IMR-90 (cell line): ENCODE results near the gene PIGZ. TPM values are rescaled to one million over a fixed set of nuclear protein-coding genes. Genes with fewer than 3 reads are reported as not detected.
A peak's percentile ranks its signal among the peaks of the same experiment; 100 is the strongest.

Experiments used
- ATAC-seq: fragments of 200-7000 bp; cut with Tn5 transposase; 2 replicates; pipeline ENCODE4 v1.9.1; 2020; ENCODE audit warnings: low read depth, mild to moderate bottlenecking, moderate library complexity
- BruUV-seq: library from RNA; stranded (reverse); fragments of 400-500 nt; replicated peaks from 2 replicates; lab custom pipeline; 2021; lab: Mats Ljungman, UMichigan
- CTCF ChIA-PET: fragments of 300-600 bp; formaldehyde crosslinking; extraction: SDS; loops from one replicate; lab custom pipeline; 2021; ENCODE audit warnings: antibody characterized with exemption; lab: Yijun Ruan, JAX
- POLR2A ChIA-PET: fragments of 300-600 bp; sonication (Branson Sonifier 250); formaldehyde crosslinking; loops from one replicate; lab custom pipeline; 2022; ENCODE audit warnings: antibody characterized with exemption; ENCODE audit not compliant: unreplicated experiment; lab: Charles Lee
- DNase-seq: peaks from one replicate; pipeline ENCODE4 v3.0.0; 2013
- H2AFZ ChIP-seq: replicated peaks from 2 replicates; pipeline ENCODE3; 2013; ENCODE audit warnings: low read length, mild to moderate bottlenecking; ENCODE audit not compliant: poor library complexity
- H2AK5ac ChIP-seq: 2 replicates; pipeline ENCODE4 v1.6.1; 2013; ENCODE audit warnings: low read depth, low read length, inconsistent platforms
- H2AK9ac ChIP-seq: replicated peaks from 2 replicates; pipeline ENCODE3; 2013; ENCODE audit warnings: mild to moderate bottlenecking, low read depth, low read length, moderate library complexity; ENCODE audit not compliant: poor library complexity
- H2BK120ac ChIP-seq: 2 replicates; pipeline ENCODE4 v1.6.1; 2013; ENCODE audit warnings: low read depth, low read length, inconsistent platforms
- H2BK15ac ChIP-seq: 3 replicates; pipeline ENCODE4 v1.6.1; 2013; ENCODE audit warnings: low read depth, low read length, inconsistent platforms
- H2BK20ac ChIP-seq: 2 replicates; pipeline ENCODE4 v1.6.1; 2013; ENCODE audit warnings: low read depth, mild to moderate bottlenecking, inconsistent platforms, low read length, moderate library complexity
- H2BK5ac ChIP-seq: 2 replicates; pipeline ENCODE4 v1.6.1; 2013; ENCODE audit warnings: mild to moderate bottlenecking, low read depth, low read length, inconsistent platforms; ENCODE audit not compliant: poor library complexity, severe bottlenecking
- H3K14ac ChIP-seq: replicated peaks from 2 replicates; pipeline ENCODE4 v1.6.1; 2013; ENCODE audit warnings: low read depth, low read length, inconsistent platforms
- H3K18ac ChIP-seq: 2 replicates; pipeline ENCODE4 v1.6.1; 2013; ENCODE audit warnings: low read depth, low read length, control low read depth
- H3K23ac ChIP-seq: 2 replicates; pipeline ENCODE4 v1.6.1; 2013; ENCODE audit warnings: low read depth, low read length, inconsistent platforms
- H3K27ac ChIP-seq: 2 replicates; pipeline ENCODE4 v1.5.1; 2013; ENCODE audit warnings: mild to moderate bottlenecking, control low read depth, low read length; ENCODE audit not compliant: insufficient read depth
- H3K27me3 ChIP-seq: 2 replicates; pipeline ENCODE4 v1.6.1; 2013; ENCODE audit warnings: low read length; ENCODE audit not compliant: control insufficient read depth, insufficient read depth
- H3K36me3 ChIP-seq: 2 replicates; pipeline ENCODE4 v1.6.1; 2013; ENCODE audit warnings: low read length, mixed read lengths; ENCODE audit not compliant: control insufficient read depth, insufficient read depth
- H3K4ac ChIP-seq: 2 replicates; pipeline ENCODE4 v1.6.1; 2013; ENCODE audit warnings: low read depth, low read length, inconsistent platforms
- H3K4me1 ChIP-seq: 2 replicates; pipeline ENCODE4 v1.6.1; 2013; ENCODE audit warnings: low read length, mixed read lengths; ENCODE audit not compliant: control insufficient read depth, insufficient read depth
- H3K4me2 ChIP-seq: 2 replicates; pipeline ENCODE4 v1.6.1; 2013; ENCODE audit warnings: low read depth, mild to moderate bottlenecking, control low read depth, low read length, moderate library complexity
- H3K4me3 ChIP-seq: 2 replicates; pipeline ENCODE4 v1.5.1; 2013; ENCODE audit warnings: low read depth, mild to moderate bottlenecking, control low read depth, low read length, moderate library complexity; ENCODE audit not compliant: insufficient read depth
- H3K56ac ChIP-seq: 2 replicates; pipeline ENCODE4 v1.6.1; 2013; ENCODE audit warnings: low read length, inconsistent platforms; ENCODE audit not compliant: insufficient read depth; ENCODE audit errors: extremely low read depth
- H3K79me1 ChIP-seq, 2 experiments: 2 replicates each; pipeline ENCODE4 v1.6.1; 2013; ENCODE audit warnings: low read length in 2 of 2, inconsistent platforms in 1 of 2, low read depth in 1 of 2
- H3K9ac ChIP-seq: 2 replicates; pipeline ENCODE4 v1.6.1; 2013; ENCODE audit warnings: low read depth, low read length, control low read depth
- H3K9me1 ChIP-seq: 2 replicates; pipeline ENCODE4 v1.6.1; 2013; ENCODE audit warnings: low read length, inconsistent platforms; ENCODE audit not compliant: insufficient read depth
- H3K9me3 ChIP-seq: 2 replicates; pipeline ENCODE4 v1.6.1; 2013; ENCODE audit warnings: low read length; ENCODE audit not compliant: control insufficient read depth, insufficient read depth
- H4K20me1 ChIP-seq: 2 replicates; pipeline ENCODE4 v1.6.1; 2013; ENCODE audit warnings: low read length, inconsistent platforms; ENCODE audit not compliant: insufficient read depth
- H4K5ac ChIP-seq: 2 replicates; pipeline ENCODE4 v1.6.1; 2013; ENCODE audit warnings: mild to moderate bottlenecking, low read depth, low read length, control low read depth
- H4K8ac ChIP-seq, 2 experiments: 2 replicates each; pipeline ENCODE4 v1.6.1; 2013; ENCODE audit warnings: low read depth in 2 of 2, low read length in 2 of 2, control low read depth in 1 of 2, inconsistent platforms in 1 of 2
- H4K91ac ChIP-seq: 2 replicates; pipeline ENCODE4 v1.6.1; 2013; ENCODE audit warnings: low read depth, low read length, inconsistent platforms; ENCODE audit not compliant: insufficient read depth
- BHLHE40 ChIP-seq: fragments of 150-350 bp; IDR thresholded peaks from 2 replicates; pipeline ENCODE4 v1.6.1; 2016; ENCODE audit warnings: mild to moderate bottlenecking, low read depth, low read length
- CEBPB ChIP-seq: IDR thresholded peaks from 2 replicates; pipeline ENCODE4 v1.6.1; 2012; ENCODE audit warnings: low read depth, low read length, improper control_type of control experiment
- CHD1 ChIP-seq: IDR thresholded peaks from 2 replicates; pipeline ENCODE4 v1.6.1; 2012; ENCODE audit warnings: low read depth, low read length, improper control_type of control experiment
- CTCF ChIP-seq: conservative IDR thresholded peaks from 2 replicates; pipeline ENCODE4 v1.5.1; 2012; ENCODE audit warnings: mild to moderate bottlenecking, low read depth, low read length, improper control_type of control experiment
- ELK1 ChIP-seq: fragments of 150-350 bp; IDR thresholded peaks from 2 replicates; pipeline ENCODE4 v1.6.1; 2016; ENCODE audit warnings: low read depth, mild to moderate bottlenecking, low read length, moderate library complexity, borderline replicate concordance
- FOS ChIP-seq: fragments of 150-350 bp; IDR thresholded peaks from 2 replicates; pipeline ENCODE4 v1.6.1; 2016; ENCODE audit warnings: low read depth, low read length
- MAFK ChIP-seq: IDR thresholded peaks from 2 replicates; pipeline ENCODE4 v1.6.1; 2012; ENCODE audit warnings: low read depth, low read length, improper control_type of control experiment
- MAZ ChIP-seq: IDR thresholded peaks from 2 replicates; pipeline ENCODE4 v1.6.1; 2012; ENCODE audit warnings: low read depth, mild to moderate bottlenecking, low read length, improper control_type of control experiment, moderate library complexity, borderline replicate concordance
- MXI1 ChIP-seq: IDR thresholded peaks from 2 replicates; pipeline ENCODE4 v1.6.1; 2012; ENCODE audit warnings: low read depth, mild to moderate bottlenecking, low read length, moderate library complexity, borderline replicate concordance
- NFE2L2 ChIP-seq: fragments of 150-350 bp; IDR thresholded peaks from 2 replicates; pipeline ENCODE4 v1.6.1; 2016; ENCODE audit warnings: low read depth, mild to moderate bottlenecking, low read length
- POLR2A ChIP-seq: IDR thresholded peaks from 2 replicates; pipeline ENCODE4 v1.6.1; 2012; ENCODE audit warnings: mild to moderate bottlenecking, low read depth, low read length
- RAD21 ChIP-seq: IDR thresholded peaks from 2 replicates; pipeline ENCODE4 v1.6.1; 2012; ENCODE audit warnings: low read length, improper control_type of control experiment
- RCOR1 ChIP-seq: IDR thresholded peaks from 2 replicates; pipeline ENCODE4 v1.6.1; 2012; ENCODE audit warnings: mild to moderate bottlenecking, low read length, improper control_type of control experiment; ENCODE audit not compliant: insufficient replicate concordance
- RFX5 ChIP-seq: IDR thresholded peaks from 2 replicates; pipeline ENCODE4 v1.8.0; 2012; ENCODE audit warnings: low read depth, mild to moderate bottlenecking, low read length, moderate library complexity
- SMC3 ChIP-seq: fragments of 150-350 bp; IDR thresholded peaks from 2 replicates; pipeline ENCODE4 v1.6.1; 2016; ENCODE audit warnings: low read depth, mild to moderate bottlenecking, antibody characterized with exemption, low read length, moderate library complexity
- USF2 ChIP-seq: fragments of 150-350 bp; IDR thresholded peaks from 2 replicates; pipeline ENCODE4 v1.6.1; 2017; ENCODE audit warnings: mild to moderate bottlenecking, antibody characterized with exemption, low read length, low read depth
- WGBS, 2 experiments: methylation state at CpG; one replicate each; pipeline versions ENCODE4 v1.1.5 to v1.1.7; 2013; ENCODE audit warnings: missing lambda C conversion rate in 2 of 2; ENCODE audit not compliant: insufficient read length in 1 of 2; ENCODE audit errors: extremely low coverage in 2 of 2; 5-methylcytosine and 5-hydroxymethylcytosine counted together
- dilution Hi-C: fragments of 300-500 bp; cut with HindIII; formaldehyde crosslinking; loops from one replicate; pipeline ENCODE4 v1.14.3; 2018; ENCODE audit warnings: low sequenced_read_pairs; ENCODE audit not compliant: unreplicated experiment
- in situ Hi-C: fragments of 300-500 bp; cut with MboI; formaldehyde crosslinking; loops from 3 replicates; pipeline ENCODE4 v1.14.3; 2019; ENCODE audit warnings: low sequenced_read_pairs, inconsistent platforms, mixed read lengths
- intact Hi-C: fragments of 100-400 bp; cut with micrococcal nuclease; formaldehyde crosslinking; loops from 2 replicates; pipeline ENCODE4 v1.10.0; 2022
- polyA plus RNA-seq, 3 experiments: library from polyadenylated mRNA; depleted of rRNA; stranded (reverse); fragments of >200 nt; gene quantifications; 2 replicates each; pipeline ENCODE4 v1.2.3, GENCODE V29; 2012; ENCODE audit warnings: low replicate concordance in 1 of 3
- total RNA-seq: library from RNA; depleted of rRNA; stranded (reverse); fragments of >200 nt; gene quantifications from 2 replicates; pipeline ENCODE4 v1.2.3, GENCODE V29; 2012

PIGZ gene
- total and polyA plus RNA-seq, 2 of the 4 experiments (the other 2 are of a cell fraction), result 0.18 to 0.86 TPM

- peaks cover 5% of the 10 kb centered on the region; the same call in 1 of the 2 replicates for H3K27me3 ChIP-seq
- H2BK15ac ChIP-seq, result no peak overlapping the region
- no peak overlapping the region for H3K27ac ChIP-seq
- CTCF ChIA-PET, result no interaction called here
- H2AK5ac ChIP-seq, result no peak overlapping the region
- no peaks in the 10 kb centered on the region for H3K79me1 ChIP-seq
- H4K20me1 ChIP-seq, result no peaks in the 10 kb centered on the region
- H3K9me3 ChIP-seq, result no peaks in the 10 kb centered on the region
- no peak overlapping the region for H2AK9ac ChIP-seq
- H4K8ac ChIP-seq, result no peak overlapping the region
- H3K56ac ChIP-seq, result no peak overlapping the region
- peak overlapping the region; percentile 32 for H2AFZ ChIP-seq
- 78% methylated on average over 3 of the region's 5 CpGs; no CpG with 5 or more reads in 1 of the 2 experiments for WGBS, 2 experiments
- no peak overlapping the region for H3K9ac ChIP-seq
- H3K23ac ChIP-seq, result no peak overlapping the region
- no peak overlapping the region for H3K4ac ChIP-seq
- no peak overlapping the region for H3K18ac ChIP-seq
- in situ Hi-C loops, result loop anchor here (10.0 to 25.0 kb wide), 2 partner anchors 210 to 362 kb away; no protein-coding TSS in a partner anchor
- no peak overlapping the region for H3K4me2 ChIP-seq
- ATAC-seq (no peak), DNase-seq (no peak)
- intact Hi-C loops, result no loop called here
- dilution Hi-C loops, result no loop called here
- H4K91ac ChIP-seq, result no peak overlapping the region
- H3K9me1 ChIP-seq, result no peaks in the 10 kb centered on the region
- BruUV-seq, result no TSS peak
- H3K4me3 ChIP-seq, result no peak overlapping the region
- no peak overlapping the region for H2BK20ac ChIP-seq
- H3K4me1 ChIP-seq, result no peaks in the 10 kb centered on the region
- H2BK120ac ChIP-seq, result no peak overlapping the region
- POLR2A ChIA-PET, result no interaction called here
- no peak overlapping the region for H3K14ac ChIP-seq
- TF ChIP-seq SMC3 (no peak), MXI1 (no peak), NFE2L2 (no peak), MAZ (no peak), RAD21 (no peak), RCOR1 (no peak), RFX5 (no peak), USF2 (no peak), CTCF (no peak), CEBPB (no peak), CHD1 (no peak), BHLHE40 (no peak), POLR2A (no peak), MAFK (no peak), FOS (no peak), ELK1 (no peak)
- no peak overlapping the region for H4K5ac ChIP-seq
- H3K36me3 ChIP-seq, result no peaks in the 10 kb centered on the region
- H2BK5ac ChIP-seq, result no peak overlapping the region
Measured at GRCh38 chr3:196974661-196975060, 6.0 kb upstream of the PIGZ start.
